ENCODE data around the gene KNG1. TPM values are rescaled to one million over a fixed set of nuclear protein-coding genes. Genes with fewer than 3 reads are reported as not detected.

Gene KNG1
- total and polyA plus RNA-seq, 2 of the 8 experiments (the other 6 are each of a cell fraction or from before 2014, with no cell fraction given) = 0.05 TPM; not detected in 1

GRCh38 chr3:186694288-186695032 lies 22.7 kb upstream of the KNG1 start:
- no peak overlapping the region for H2BK5ac ChIP-seq (ENCODE audit: low read depth, low read length)
- peaks cover 0 to 7% (median 2%) of the 10 kb centered on the region in 4 experiments; a peak in 3 of 7 replicates for H3K4me1 ChIP-seq (replicated peaks in 1 of 4; ENCODE audit: control insufficient read depth in 3 of 4, insufficient read depth in 4 of 4, low read length in 3 of 4)
- H3K18ac ChIP-seq (ENCODE audit: extremely low read depth, low read length) = no peak overlapping the region
- H2BK15ac ChIP-seq (ENCODE audit: low read length) = 0 out of 2 replicates have a peak overlapping the region, but pooled peaks have one; percentile 40
- H3K4ac ChIP-seq (replicated peaks; ENCODE audit: insufficient read length, low read depth, low read length) = no peak overlapping the region
- H2BK12ac ChIP-seq (ENCODE audit: low read depth, low read length) = peak overlapping the region; percentile 46; the same call in 1 of the 2 replicates
- no peak overlapping the region for H3K56ac ChIP-seq (replicated peaks; ENCODE audit: insufficient read length, low read depth, low read length)
- POLR2A ChIA-PET (ENCODE audit: partially characterized antibody) = no interaction called here
- no peak overlapping the region for H3K14ac ChIP-seq (ENCODE audit: insufficient read length)
- no peaks in the 10 kb centered on the region for H3K23me2 ChIP-seq (ENCODE audit: low read depth, low read length)
- TF ChIP-seq ASH2L (IDR thresholded peaks at IDR 0.05; ENCODE audit: low read length) (no peak), RXRA (IDR thresholded peaks at IDR 0.05; ENCODE audit: insufficient read depth, low read depth, low read length) (no peak), KDM4A (IDR thresholded peaks at IDR 0.05; ENCODE audit: low read depth, low read length, severe bottlenecking) (no peak), CBX8 (IDR thresholded peaks at IDR 0.05; ENCODE audit: borderline replicate concordance, low read depth, low read length) (no peak), KDM5A (IDR thresholded peaks at IDR 0.05; ENCODE audit: low read length) (no peak), MAFK (IDR thresholded peaks at IDR 0.05; ENCODE audit: low read depth, low read length) (no peak)
- no peak overlapping the region for H3K27ac ChIP-seq (ENCODE audit: low read depth, low read length)
- H2BK20ac ChIP-seq (ENCODE audit: low read length) = 0 out of 2 replicates have a peak overlapping the region, but pooled peaks have one; percentile 36
- no peaks in the 10 kb centered on the region for H3K36me3 ChIP-seq (ENCODE audit: control insufficient read depth in 2 of 4, insufficient read depth in 4 of 4, low read length in 3 of 4)
- no peak overlapping the region for H4K8ac ChIP-seq (ENCODE audit: extremely low read depth, insufficient read depth, low read length)
- no peak for DNase-seq (ENCODE audit: low read depth in 1 of 2, low spot score in 2 of 2)
- no peak overlapping the region for H3K9ac ChIP-seq (replicated peaks in 1 of 4; ENCODE audit: extremely low read depth in 1 of 4, low read depth in 3 of 4, low read length in 3 of 4)
- H3K79me2 ChIP-seq (ENCODE audit: control insufficient read depth in 1 of 2, insufficient read depth in 2 of 2, low read length in 2 of 2) = no peaks in the 10 kb centered on the region
- no peaks in the 10 kb centered on the region for H3K9me3 ChIP-seq (ENCODE audit: insufficient read depth in 2 of 2, low read depth in 1 of 2, low read length in 1 of 2)
- WGBS, 2 experiments (ENCODE audit: extremely low coverage in 1 of 2, insufficient coverage in 1 of 2, insufficient read length in 1 of 2, insufficient replicate concordance in 2 of 2, low coverage in 1 of 2, low lambda C conversion rate in 2 of 2, missing lambda C conversion rate in 1 of 2) = 65% methylated on average over 6 of the region's 6 CpGs; no CpG with 5 or more reads in 1 of the 2 experiments
- no peak overlapping the region for H2BK120ac ChIP-seq (replicated peaks; ENCODE audit: low read depth, low read length)
- H2AK5ac ChIP-seq (ENCODE audit: low read depth, low read length) = no peak overlapping the region
- H3K27me3 ChIP-seq (replicated peaks in 1 of 4; ENCODE audit: control insufficient read depth in 3 of 4, extremely low read depth in 1 of 4, insufficient read depth in 3 of 4, low read length in 3 of 4) = no peaks in the 10 kb centered on the region
- 0 out of 4 replicates have a peak overlapping the region, but pooled peaks of 1 of the 2 experiments have one; percentile 29 for H3K4me2 ChIP-seq (ENCODE audit: insufficient read depth in 1 of 2, low read depth in 2 of 2, low read length in 2 of 2)
- FAIRE-seq = no peak
- CTCF ChIA-PET (ENCODE audit: partially characterized antibody) = no interaction called here
- H4K91ac ChIP-seq (replicated peaks; ENCODE audit: insufficient read length, low read length) = no peak overlapping the region
- H3K4me3 ChIP-seq (ENCODE audit: extremely low read depth in 1 of 4, insufficient read depth in 2 of 4, low read depth in 3 of 4, low read length in 4 of 4) = no peak overlapping the region
- H3K79me1 ChIP-seq (ENCODE audit: low read depth, low read length) = no peaks in the 10 kb centered on the region
- no peak overlapping the region for H4K5ac ChIP-seq (ENCODE audit: insufficient read length, low read depth, low read length)
- no peak overlapping the region for H2AFZ ChIP-seq (ENCODE audit: low read length)
- H4K20me1 ChIP-seq (replicated peaks in 1 of 2; ENCODE audit: control insufficient read depth in 1 of 2, insufficient read depth in 2 of 2, low read length in 2 of 2) = no peaks in the 10 kb centered on the region
- H3K23ac ChIP-seq (ENCODE audit: insufficient read length) = no peak overlapping the region

All from H1 (cell line).